ENCODE measurements around the gene DNAJB8.

Gene DNAJB8

DNA sequence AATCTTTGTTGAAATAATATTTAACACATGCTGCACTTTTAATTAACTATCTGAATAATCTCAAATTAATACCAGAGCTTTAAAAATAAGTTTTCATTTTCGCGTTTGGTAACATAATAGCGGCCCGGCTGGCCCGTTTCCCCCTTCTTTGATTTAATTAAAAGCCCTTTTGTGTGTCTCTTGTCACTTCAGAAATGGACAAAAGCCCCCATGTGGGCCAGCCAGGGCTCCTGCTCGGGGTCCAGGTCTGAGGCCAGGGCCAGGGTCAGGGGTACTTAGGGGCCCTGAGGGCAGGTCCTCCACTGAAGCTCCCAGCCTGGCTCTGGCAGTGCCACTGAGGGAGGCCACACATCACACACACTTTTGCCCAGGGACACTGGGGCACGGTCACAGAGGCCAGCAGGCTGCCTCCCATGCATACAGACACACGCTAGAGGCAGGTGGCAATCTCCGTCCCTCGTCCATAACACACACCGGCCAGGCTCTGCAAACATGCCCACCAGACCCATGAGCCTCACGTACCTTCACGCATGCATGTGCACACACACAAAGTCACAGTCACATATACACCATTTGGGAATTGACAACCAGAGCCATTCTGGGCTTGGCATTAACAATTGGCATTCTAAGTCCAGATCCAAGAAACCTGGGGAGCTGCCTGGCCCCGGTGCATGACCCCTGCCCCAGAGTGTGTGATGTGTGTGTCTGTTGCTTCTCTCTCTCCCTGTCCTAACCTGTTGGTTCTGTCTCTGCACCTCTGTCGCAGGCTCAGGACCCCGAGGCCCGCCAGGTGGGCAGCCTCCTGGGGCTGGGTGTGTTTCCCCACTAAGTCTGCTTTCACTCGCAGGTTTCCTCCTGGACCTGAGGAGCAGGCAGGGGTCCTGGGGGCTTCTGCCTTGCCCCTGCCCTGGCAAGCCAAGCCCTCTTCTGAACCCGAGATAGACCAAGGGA is 38.5 kb downstream of the DNAJB8 start:
- Histone ChIP-seq H3K9me3 (ENCODE audit: severe bottlenecking) (no peaks in the 10 kb centered on the region), H3K4me3 (ENCODE audit: severe bottlenecking) (no peak overlapping the region), H3K27me3 (ENCODE audit: insufficient read depth, poor library complexity, severe bottlenecking) (peaks cover 9% of the 10 kb centered on the region), H3K4me1 (ENCODE audit: insufficient read depth, poor library complexity, severe bottlenecking) (peaks cover 9% of the 10 kb centered on the region), H3K27ac (ENCODE audit: poor library complexity, severe bottlenecking) (no peak overlapping the region), H3K36me3 (ENCODE audit: low read depth) (no peaks in the 10 kb centered on the region)
- TF ChIP-seq, protein P1, sequence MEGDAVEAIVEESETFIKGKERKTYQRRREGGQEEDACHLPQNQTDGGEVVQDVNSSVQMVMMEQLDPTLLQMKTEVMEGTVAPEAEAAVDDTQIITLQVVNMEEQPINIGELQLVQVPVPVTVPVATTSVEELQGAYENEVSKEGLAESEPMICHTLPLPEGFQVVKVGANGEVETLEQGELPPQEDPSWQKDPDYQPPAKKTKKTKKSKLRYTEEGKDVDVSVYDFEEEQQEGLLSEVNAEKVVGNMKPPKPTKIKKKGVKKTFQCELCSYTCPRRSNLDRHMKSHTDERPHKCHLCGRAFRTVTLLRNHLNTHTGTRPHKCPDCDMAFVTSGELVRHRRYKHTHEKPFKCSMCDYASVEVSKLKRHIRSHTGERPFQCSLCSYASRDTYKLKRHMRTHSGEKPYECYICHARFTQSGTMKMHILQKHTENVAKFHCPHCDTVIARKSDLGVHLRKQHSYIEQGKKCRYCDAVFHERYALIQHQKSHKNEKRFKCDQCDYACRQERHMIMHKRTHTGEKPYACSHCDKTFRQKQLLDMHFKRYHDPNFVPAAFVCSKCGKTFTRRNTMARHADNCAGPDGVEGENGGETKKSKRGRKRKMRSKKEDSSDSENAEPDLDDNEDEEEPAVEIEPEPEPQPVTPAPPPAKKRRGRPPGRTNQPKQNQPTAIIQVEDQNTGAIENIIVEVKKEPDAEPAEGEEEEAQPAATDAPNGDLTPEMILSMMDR (IDR thresholded peaks at IDR 0.05; ENCODE audit: poor library complexity, severe bottlenecking): no peak
- no peak for ATAC-seq (ENCODE audit: low read depth)
- DNase-seq (ENCODE audit: low spot score): no peak

DNA sequence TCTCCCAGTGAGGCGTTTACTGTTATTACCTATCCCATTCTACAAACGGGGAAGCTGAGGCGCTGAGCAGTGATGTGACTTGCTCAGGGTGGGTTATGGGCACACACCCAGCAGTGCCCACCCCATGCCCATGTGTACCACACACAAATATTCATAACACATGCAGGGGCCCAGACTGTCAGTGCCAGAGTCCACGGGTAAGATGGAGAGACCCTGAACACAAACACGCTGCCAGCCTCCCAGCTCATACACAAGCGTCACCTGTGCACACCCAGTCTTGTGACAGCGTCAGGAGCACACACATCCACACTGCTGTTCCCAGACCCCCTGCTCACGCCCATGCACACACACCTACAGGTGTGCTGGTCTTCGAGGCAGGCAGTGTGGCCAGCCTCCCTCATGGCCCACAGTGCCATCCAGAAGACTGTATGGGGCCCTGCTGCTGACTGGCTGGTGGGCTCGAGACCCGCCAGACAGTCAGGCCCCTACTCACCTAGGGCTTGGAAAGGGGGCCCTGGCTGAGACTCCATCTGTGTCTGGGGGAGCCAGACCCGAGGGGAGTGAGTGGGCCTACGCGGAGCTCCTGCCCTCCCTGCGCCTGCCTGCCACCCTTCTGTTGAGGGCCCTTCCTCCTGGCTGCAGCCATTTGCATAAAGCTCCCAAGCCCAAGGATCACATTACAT is 39.4 kb downstream of the DNAJB8 start:
- ATAC-seq (ENCODE audit: low read depth): no peak
- DNase-seq (ENCODE audit: low spot score): no peak
- no peak overlapping the region for H3K27ac ChIP-seq (ENCODE audit: poor library complexity, severe bottlenecking)
- H3K9me3 ChIP-seq (ENCODE audit: severe bottlenecking): no peaks in the 10 kb centered on the region
- peaks cover 9% of the 10 kb centered on the region for H3K4me1 ChIP-seq (ENCODE audit: insufficient read depth, poor library complexity, severe bottlenecking)
- TF ChIP-seq, protein P1 (IDR thresholded peaks at IDR 0.05; ENCODE audit: poor library complexity, severe bottlenecking): no peak
- no peak overlapping the region for H3K4me3 ChIP-seq (ENCODE audit: severe bottlenecking)
- H3K27me3 ChIP-seq (ENCODE audit: insufficient read depth, poor library complexity, severe bottlenecking): peaks cover 4% of the 10 kb centered on the region
- H3K36me3 ChIP-seq (ENCODE audit: low read depth): no peaks in the 10 kb centered on the region

DNA sequence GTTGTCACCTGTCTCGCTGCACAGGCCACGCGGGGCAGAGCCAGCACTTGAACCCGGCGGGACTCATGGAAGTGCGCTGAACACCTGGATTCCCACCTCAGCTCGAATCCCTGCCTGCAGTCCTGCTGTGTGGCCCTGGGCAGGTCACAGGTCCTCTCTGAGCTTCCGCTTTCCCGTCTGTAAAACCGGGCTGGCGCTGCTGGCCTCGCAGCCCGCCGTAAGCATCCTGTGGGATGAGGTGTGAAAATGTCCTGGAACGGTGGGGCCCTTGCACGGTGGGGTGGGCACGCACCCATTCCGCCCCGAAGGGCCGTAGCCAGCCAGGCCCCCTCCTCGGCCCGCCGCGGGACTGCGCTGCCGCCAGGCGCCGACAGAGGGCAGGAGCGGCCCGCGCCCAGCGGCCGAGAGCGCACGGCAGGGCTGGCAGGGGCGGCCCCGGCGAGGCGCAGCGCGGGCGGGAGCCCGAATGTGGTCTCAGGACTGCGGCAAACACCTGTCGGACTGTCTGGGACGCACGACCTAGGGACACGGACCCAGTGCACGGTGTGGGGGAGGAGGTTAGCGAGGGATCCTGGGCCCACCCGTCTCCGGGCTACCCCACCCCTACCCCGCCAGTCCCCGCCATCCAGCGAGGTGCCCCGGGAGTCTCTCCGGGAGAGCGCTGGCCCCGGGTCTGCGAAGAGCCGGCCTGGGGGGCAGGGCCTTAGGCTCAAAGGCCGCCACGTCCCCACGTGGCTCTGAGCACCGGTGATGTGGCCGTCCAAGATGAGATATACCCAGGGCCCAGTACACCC is 40.4 kb downstream of the DNAJB8 start:
- ATAC-seq (ENCODE audit: low read depth) (peak; percentile 67), DNase-seq (ENCODE audit: low spot score) (no peak)
- no peaks in the 10 kb centered on the region for H3K9me3 ChIP-seq (ENCODE audit: severe bottlenecking)
- TF ChIP-seq, protein P1 (IDR thresholded peaks at IDR 0.05; ENCODE audit: poor library complexity, severe bottlenecking): peak; percentile 95
- H3K4me1 ChIP-seq (ENCODE audit: insufficient read depth, poor library complexity, severe bottlenecking): peaks cover 9% of the 10 kb centered on the region
- no peak overlapping the region for H3K4me3 ChIP-seq (ENCODE audit: severe bottlenecking)
- no peak overlapping the region for H3K27ac ChIP-seq (ENCODE audit: poor library complexity, severe bottlenecking)
- no peaks in the 10 kb centered on the region for H3K27me3 ChIP-seq (ENCODE audit: insufficient read depth, poor library complexity, severe bottlenecking)
- H3K36me3 ChIP-seq (ENCODE audit: low read depth): no peaks in the 10 kb centered on the region

DNA sequence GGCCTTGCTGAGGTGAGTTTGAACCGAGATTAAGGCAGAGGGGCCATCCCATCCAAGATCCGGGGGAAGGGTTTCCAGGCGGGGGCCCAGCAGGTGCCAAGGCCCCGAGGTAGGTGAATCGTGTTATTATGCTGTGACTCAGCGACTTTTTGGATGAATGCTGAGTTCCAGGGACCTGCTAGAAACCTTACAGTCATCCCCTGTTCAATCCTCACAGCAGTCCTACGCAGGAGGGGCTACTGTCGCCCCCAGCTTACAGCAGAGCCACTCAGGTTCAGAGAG is 40.9 kb downstream of the DNAJB8 start:
- no peaks in the 10 kb centered on the region for H3K27me3 ChIP-seq (ENCODE audit: insufficient read depth, poor library complexity, severe bottlenecking)

More for the DNA sequence above, 40.9 kb downstream of the DNAJB8 start:
- no peak overlapping the region for H3K4me3 ChIP-seq (ENCODE audit: severe bottlenecking)
- ATAC-seq (ENCODE audit: low read depth) (no peak), DNase-seq (ENCODE audit: low spot score) (no peak)
- H3K36me3 ChIP-seq (ENCODE audit: low read depth): no peaks in the 10 kb centered on the region
- H3K9me3 ChIP-seq (ENCODE audit: severe bottlenecking): no peaks in the 10 kb centered on the region
- H3K4me1 ChIP-seq (ENCODE audit: insufficient read depth, poor library complexity, severe bottlenecking): peaks cover 9% of the 10 kb centered on the region
- H3K27ac ChIP-seq (ENCODE audit: poor library complexity, severe bottlenecking): no peak overlapping the region
- TF ChIP-seq, protein P1 (IDR thresholded peaks at IDR 0.05; ENCODE audit: poor library complexity, severe bottlenecking): no peak
